Cardiac fibroblast (primary cell): ENCODE data around the gene FAM20C.
"Not testable (repeated sequence)": the region's sequence is repeated elsewhere in the genome, so short reads cannot be mapped to it uniquely, and the experiment has no call there.

ENCODE experiments used
- DNase-seq, 2 donors: peaks; one replicate each; pipeline versions ENCODE4 v3.0.0 to v3.0.0-alpha.2; 2010; ENCODE audit warnings: low read depth in 2 of 2
- H3K4me3 ChIP-seq, 2 donors: replicated peaks in 1 of 2; 1 replicate in 1 of 2; 2 replicates in 1 of 2; pipeline ENCODE4 v1.5.1; 2011; ENCODE audit warnings: low read depth in 2 of 2, low read length in 2 of 2, mild to moderate bottlenecking in 2 of 2, moderate library complexity in 1 of 2
- CTCF ChIP-seq: IDR thresholded peaks from one replicate; pipeline ENCODE4 v1.5.1; 2011; ENCODE audit warnings: low read depth, mild to moderate bottlenecking, low read length, inconsistent platforms

Gene FAM20C

GRCh38 chr7:199483-200249 lies 7.3 kb downstream of the FAM20C start:
- TF ChIP-seq CTCF, result no peak
- H3K4me3 ChIP-seq, result no peak overlapping the region
- DNase-seq, result no peak

- TF ChIP-seq CTCF, result no peak
- no peak overlapping the region for H3K4me3 ChIP-seq
- no peak for DNase-seq
Measured at GRCh38 chr7:200290-200689, 7.9 kb downstream of the FAM20C start.

DNA sequence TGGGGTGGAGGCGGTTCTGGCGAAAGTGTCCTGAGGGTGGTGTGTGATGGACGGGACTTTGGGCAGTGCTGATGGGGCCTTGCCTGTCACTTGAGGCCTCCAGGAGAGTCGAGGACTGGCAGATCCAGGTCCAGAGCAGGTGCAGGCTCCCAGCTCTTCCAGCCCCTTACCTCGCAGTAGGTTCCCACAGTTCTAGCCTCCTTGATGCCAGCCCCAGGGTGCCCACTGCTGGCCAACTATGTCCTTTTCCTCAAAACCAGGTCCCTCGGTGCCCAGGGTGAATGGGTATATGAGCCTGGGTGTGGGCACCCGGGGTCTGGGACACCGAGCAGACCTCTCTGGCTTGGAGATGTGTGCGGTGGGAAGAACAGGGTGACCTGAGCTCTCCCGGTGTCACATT lies 8.3 kb downstream of the FAM20C start:
- DNase-seq, result no peak
- peak; percentile 2 for TF ChIP-seq CTCF
- H3K4me3 ChIP-seq, result no peak overlapping the region

GRCh38 chr7:204326-204725 lies 12.0 kb downstream of the FAM20C start:
- H3K4me3 ChIP-seq, result no peak overlapping the region
- no peak for TF ChIP-seq CTCF
- DNase-seq, result no peak

GRCh38 chr7:205115-206010 lies 13.0 kb downstream of the FAM20C start:
- no peak for TF ChIP-seq CTCF
- no peak overlapping the region for H3K4me3 ChIP-seq
- DNase-seq, result no peak

- H3K4me3 ChIP-seq, DNase-seq: not testable (repeated sequence)
Measured at GRCh38 chr7:206351-206750, 14.0 kb downstream of the FAM20C start.

GRCh38 chr7:207418-208129 lies 15.2 kb downstream of the FAM20C start:
- no peak for DNase-seq
- TF ChIP-seq CTCF, result no peak

More at GRCh38 chr7:207418-208129, 15.2 kb downstream of the FAM20C start:
- H3K4me3 ChIP-seq, result no peak overlapping the region
